ENCODE results near the gene FRAT2. TPM values are rescaled to one million over a fixed set of nuclear protein-coding genes. Genes with fewer than 3 reads are reported as not detected.

FRAT2 gene
- total RNA-seq, 4 donors from 2014 or later: 18.7 to 27.8 (median 19.6) TPM

- intact Hi-C loops (cut with DNase I): no loop called here
- H3K9me3 ChIP-seq: no peaks in the 10 kb centered on the region
- DNase-seq (ENCODE audit: extremely low spot score): no peak
Observed at GRCh38 chr10:97325754-97326153, 8.8 kb downstream of the FRAT2 start.

GRCh38 chr10:97323501-97323900 lies 11.0 kb downstream of the FRAT2 start:
- 97% methylated on average over 4 of the region's 4 CpGs for WGBS
- Histone ChIP-seq H3K9me3 (no peaks in the 10 kb centered on the region), H3K27me3 (no peaks in the 10 kb centered on the region), H3K4me1 (peaks cover 20 to 34% (median 23%) of the 10 kb centered on the region in 4 donors), H3K27ac (replicated peaks in 1 of 4) (no peak overlapping the region), H3K36me3 (peaks cover 0 to 6% (median 3%) of the 10 kb centered on the region in 4 donors), H3K4me3 (no peak overlapping the region)
- intact Hi-C loops (cut with DNase I): no loop called here
- DNase-seq (ENCODE audit: extremely low spot score): no peak
- no peak for TF ChIP-seq EP300 (IDR thresholded peaks at IDR 0.05)
- TF ChIP-seq CTCF (IDR thresholded peaks at IDR 0.05): no peak
- no peak for TF ChIP-seq POLR2A (IDR thresholded peaks at IDR 0.05; ENCODE audit: low read depth)
- TF ChIP-seq POLR2AphosphoS5 (IDR thresholded peaks at IDR 0.05): no peak

More at GRCh38 chr10:97325754-97326153, 8.8 kb downstream of the FRAT2 start:
- H3K4me3 ChIP-seq: no peak overlapping the region
- H3K36me3 ChIP-seq: peaks cover 4 to 20% (median 11%) of the 10 kb centered on the region in 4 donors
- whole genome bisulfite sequencing: 86% methylated on average over 9 of the region's 9 CpGs
- TF ChIP-seq POLR2A (IDR thresholded peaks at IDR 0.05; ENCODE audit: low read depth) (no peak), POLR2AphosphoS5 (IDR thresholded peaks at IDR 0.05) (no peak), CTCF (IDR thresholded peaks at IDR 0.05) (no peak), EP300 (IDR thresholded peaks at IDR 0.05) (no peak)
- peaks cover 17 to 38% (median 30%) of the 10 kb centered on the region in 4 donors for H3K4me1 ChIP-seq
- no peak overlapping the region for H3K27ac ChIP-seq (replicated peaks in 1 of 4)
- no peaks in the 10 kb centered on the region for H3K27me3 ChIP-seq

GRCh38 chr10:97321804-97322190 lies 12.7 kb downstream of the FRAT2 start:
- DNase-seq (ENCODE audit: extremely low spot score): no peak
- intact Hi-C loops (cut with DNase I): no loop called here
- H3K4me3 ChIP-seq: no peak overlapping the region
- no peak overlapping the region for H3K27ac ChIP-seq (replicated peaks in 1 of 4)
- TF ChIP-seq EP300 (IDR thresholded peaks at IDR 0.05) (no peak), CTCF (IDR thresholded peaks at IDR 0.05) (no peak), POLR2A (IDR thresholded peaks at IDR 0.05; ENCODE audit: low read depth) (no peak), POLR2AphosphoS5 (IDR thresholded peaks at IDR 0.05) (no peak)
- peaks cover 22 to 38% (median 25%) of the 10 kb centered on the region in 4 donors for H3K4me1 ChIP-seq
- H3K9me3 ChIP-seq: no peaks in the 10 kb centered on the region
- H3K27me3 ChIP-seq: no peaks in the 10 kb centered on the region
- WGBS: 78% methylated on average over 3 of the region's 3 CpGs
- no peaks in the 10 kb centered on the region for H3K36me3 ChIP-seq

- intact Hi-C loops (cut with DNase I): no loop called here
- Histone ChIP-seq H3K4me3 (peak overlapping the region; percentile 87 to 97 (median 94)), H3K27me3 (no peaks in the 10 kb centered on the region), H3K27ac (replicated peaks in 1 of 4) (peak overlapping the region in 3 of 4 donors; percentile 93 to 96 (median 95)), H3K4me1 (peaks cover 22 to 38% (median 25%) of the 10 kb centered on the region in 4 donors), H3K9me3 (no peaks in the 10 kb centered on the region), H3K36me3 (no peaks in the 10 kb centered on the region)
- WGBS: 43% methylated on average over 22 of the region's 38 CpGs
- TF ChIP-seq POLR2A (IDR thresholded peaks at IDR 0.05; ENCODE audit: low read depth): no peak
- peak; percentile 27 to 51 for TF ChIP-seq POLR2AphosphoS5 (IDR thresholded peaks at IDR 0.05)
- DNase-seq (ENCODE audit: extremely low spot score): no peak
Observed at GRCh38 chr10:97321032-97321803, 13.3 kb downstream of the FRAT2 start.

- TF ChIP-seq POLR2AphosphoS5 (IDR thresholded peaks at IDR 0.05) (no peak), CTCF (IDR thresholded peaks at IDR 0.05) (no peak), EP300 (IDR thresholded peaks at IDR 0.05) (no peak), POLR2A (IDR thresholded peaks at IDR 0.05; ENCODE audit: low read depth) (no peak)
- H3K4me1 ChIP-seq: peaks cover 22 to 38% (median 25%) of the 10 kb centered on the region in 4 donors
- no peaks in the 10 kb centered on the region for H3K27me3 ChIP-seq
- peak overlapping the region; percentile 93 to 96 (median 95) for H3K27ac ChIP-seq (replicated peaks in 1 of 4)
- intact Hi-C loops (cut with DNase I): no loop called here
- WGBS: 23% methylated on average over 20 of the region's 24 CpGs
- no peaks in the 10 kb centered on the region for H3K36me3 ChIP-seq
- H3K4me3 ChIP-seq: peak overlapping the region; percentile 87 to 97 (median 94)
- H3K9me3 ChIP-seq: no peaks in the 10 kb centered on the region
- DNase-seq (ENCODE audit: extremely low spot score): no peak
Observed at GRCh38 chr10:97320480-97321031, 14.0 kb downstream of the FRAT2 start.

Data from esophagus muscularis mucosa (tissue), 4 donors.